AG09309 (cell line): ENCODE data around the gene ZNF316.
"Not testable (repeated sequence)": the region's sequence is repeated elsewhere in the genome, so short reads cannot be mapped to it uniquely, and the experiment has no call there.

Experiments used
- DNase-seq: peaks from one replicate; pipeline ENCODE4 v3.0.0-alpha.2; 2010; ENCODE audit warnings: low read depth
- H3K4me3 ChIP-seq: 2 replicates; pipeline ENCODE4 v1.5.1; 2011; ENCODE audit warnings: mild to moderate bottlenecking, low read depth, low read length, moderate library complexity; ENCODE audit not compliant: control insufficient read depth
- CTCF ChIP-seq: IDR thresholded peaks from 2 replicates; pipeline ENCODE4 v1.5.1; 2011; ENCODE audit warnings: mild to moderate bottlenecking, low read depth, low read length, inconsistent platforms; ENCODE audit not compliant: insufficient read depth, control insufficient read depth; ENCODE audit errors: missing control alignments

ZNF316 gene

DNA sequence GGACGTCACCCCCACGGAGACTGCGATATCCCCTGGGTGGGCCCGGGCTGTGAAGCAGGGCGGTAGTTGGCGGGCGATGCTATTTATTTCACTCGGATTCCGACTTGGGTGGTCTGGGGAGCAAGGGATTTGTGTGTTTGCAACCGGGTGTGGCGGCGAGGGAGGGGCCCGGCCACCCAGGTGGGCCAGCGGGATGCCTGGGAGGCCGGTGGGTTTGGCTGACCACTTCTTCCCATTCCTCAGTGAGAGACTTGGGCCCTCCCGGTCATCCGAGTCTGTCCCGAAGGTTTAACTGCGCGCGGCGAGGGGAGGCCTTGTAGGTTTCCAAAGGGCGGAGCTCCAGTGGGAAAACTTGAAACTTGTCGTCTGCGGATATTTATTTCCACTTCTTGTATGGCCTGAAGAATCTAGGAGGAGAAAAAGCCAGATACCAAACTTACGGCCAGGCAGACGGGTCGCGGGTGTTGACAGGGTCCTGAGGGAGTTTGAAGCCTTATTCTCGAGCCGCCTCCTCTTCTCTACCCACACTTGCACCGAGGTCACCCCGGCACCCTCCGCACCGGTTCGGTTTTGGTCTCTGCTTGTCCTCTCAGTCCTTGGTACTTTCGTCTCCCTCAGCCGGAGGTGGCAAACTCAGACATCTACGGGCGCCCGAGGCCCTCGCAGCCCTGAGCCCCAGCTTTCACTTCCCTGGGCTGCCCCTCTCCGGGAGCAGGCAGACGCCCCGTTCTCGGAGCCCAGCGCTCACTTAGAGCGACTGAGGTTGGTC lies 17.9 kb downstream of the ZNF316 start:
- DNase-seq, result no peak
- TF ChIP-seq CTCF, result no peak
- no peak overlapping the region for H3K4me3 ChIP-seq

- TF ChIP-seq CTCF, result no peak
- no peak for DNase-seq
- H3K4me3 ChIP-seq, result no peak overlapping the region
Observed at GRCh38 chr7:6655636-6656385, 18.7 kb downstream of the ZNF316 start.

GRCh38 chr7:6656413-6656812 lies 19.3 kb downstream of the ZNF316 start:
- no peak for DNase-seq
- no peak for TF ChIP-seq CTCF
- H3K4me3 ChIP-seq, result no peak overlapping the region

DNA sequence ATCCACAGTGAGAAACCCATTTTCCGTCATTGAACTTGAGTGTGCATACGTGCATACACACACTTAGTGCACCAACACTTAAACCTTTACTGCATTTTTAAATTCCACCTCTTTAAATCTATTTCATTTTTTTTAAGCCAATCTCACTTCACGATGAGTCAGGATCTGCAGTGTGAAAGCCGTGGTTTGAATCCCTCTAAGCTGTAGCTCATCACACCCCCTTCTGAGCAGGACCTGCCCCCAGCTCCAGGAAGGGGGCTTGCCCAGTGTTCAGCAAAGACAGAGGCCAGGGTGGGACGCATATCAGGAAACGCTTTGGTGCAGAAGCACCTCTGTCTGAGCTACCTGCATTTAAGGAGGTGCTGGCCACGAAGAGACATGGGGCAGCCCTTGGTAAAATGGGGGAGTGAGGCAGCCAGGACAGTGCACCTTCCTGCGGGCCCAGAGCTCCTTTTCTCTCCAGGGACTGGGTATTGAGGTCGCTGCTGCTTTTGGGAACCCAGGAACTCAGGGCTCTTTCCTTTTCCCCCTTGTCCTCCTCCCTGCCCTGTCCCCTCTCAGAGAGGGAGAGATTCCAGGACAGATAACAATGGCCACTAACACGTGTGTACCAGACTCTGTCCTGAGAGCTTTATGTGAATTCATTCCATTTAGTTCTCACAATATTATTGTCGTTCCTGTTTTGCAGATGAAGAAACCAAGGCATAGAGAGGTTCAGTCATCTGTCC lies 21.7 kb downstream of the ZNF316 start:
- no peak for TF ChIP-seq CTCF
- DNase-seq, result no peak
- H3K4me3 ChIP-seq, result no peak overlapping the region

DNA sequence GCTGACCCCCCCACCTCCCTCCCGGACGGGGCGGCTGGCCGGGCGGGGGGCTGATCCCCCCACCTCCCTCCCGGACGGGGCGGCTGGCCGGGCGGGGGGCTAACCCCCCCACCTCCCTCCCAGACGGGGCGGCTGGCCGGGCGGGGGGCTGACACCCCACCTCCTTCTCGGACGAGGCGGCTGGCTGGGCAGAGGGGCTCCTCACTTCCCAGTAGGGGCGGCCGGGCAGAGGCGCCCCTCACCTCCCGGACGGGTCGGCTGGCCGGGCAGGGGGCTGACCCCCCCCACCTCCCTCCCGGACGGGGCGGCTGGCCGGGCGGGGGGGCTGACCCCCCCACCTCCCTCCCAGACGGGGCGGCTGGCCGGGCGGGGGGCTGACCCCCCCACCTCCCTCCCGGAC lies 33.7 kb downstream of the ZNF316 start:
- DNase-seq, H3K4me3 ChIP-seq: not testable (repeated sequence)

DNA sequence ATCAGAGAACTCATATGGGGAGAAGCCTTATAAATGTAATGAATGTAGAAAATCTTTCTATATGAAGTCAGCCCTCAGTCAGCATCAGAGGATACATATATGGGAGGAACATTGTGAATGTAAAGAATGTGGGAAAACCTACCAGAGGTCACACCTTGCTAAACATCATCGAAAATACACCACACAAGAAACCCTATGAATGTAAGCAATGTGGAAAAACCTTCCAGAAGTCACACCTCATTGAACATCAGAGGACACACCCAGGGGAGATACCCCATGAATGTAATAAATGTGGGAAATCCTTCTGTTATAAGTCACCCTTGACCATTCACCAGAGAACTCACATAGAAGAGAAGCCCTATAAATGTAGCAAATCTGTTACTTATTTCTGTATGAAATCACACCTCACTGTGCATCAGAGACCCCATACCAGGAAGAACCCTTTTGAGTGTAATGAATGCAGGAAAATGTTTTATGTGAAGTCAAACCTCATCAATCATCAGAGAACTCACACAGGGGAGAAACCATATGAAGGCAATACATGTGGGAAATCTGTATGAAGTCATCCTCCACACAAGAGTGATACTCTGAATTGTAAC lies 38.8 kb downstream of the ZNF316 start:
- no peak for TF ChIP-seq CTCF
- H3K4me3 ChIP-seq, result no peak overlapping the region
- no peak for DNase-seq
